Hepatocyte (in vitro differentiated cells): ENCODE measurements around the gene ADCY2. TPM values are rescaled to one million over a fixed set of nuclear protein-coding genes. Genes with fewer than 3 reads are reported as not detected.

Experiments
- DNase-seq: peaks from one replicate; pipeline ENCODE4 v3.0.0-alpha.2; 2016; ENCODE audit warnings: low spot score
- H2AFZ ChIP-seq: fragments of 200-600 bp; sonication (generic); 2 replicates; pipeline ENCODE4 v1.6.0; 2016; ENCODE audit warnings: antibody characterized with exemption, mild to moderate bottlenecking
- H3K27ac ChIP-seq: fragments of 200-600 bp; sonication (generic); 2 replicates; pipeline ENCODE4 v1.5.1; 2016; ENCODE audit warnings: mild to moderate bottlenecking
- H3K27me3 ChIP-seq: fragments of 200-600 bp; sonication (generic); 2 replicates; pipeline ENCODE4 v1.6.1; 2016
- H3K36me3 ChIP-seq: fragments of 200-600 bp; sonication (generic); replicated peaks from 2 replicates; pipeline ENCODE4 v1.5.1; 2016; ENCODE audit warnings: low read depth; ENCODE audit not compliant: insufficient read depth
- H3K4me1 ChIP-seq: fragments of 200-600 bp; sonication (generic); 2 replicates; pipeline ENCODE4 v1.5.1; 2016; ENCODE audit warnings: mild to moderate bottlenecking, moderate library complexity; ENCODE audit not compliant: insufficient read depth
- H3K4me2 ChIP-seq: fragments of 200-600 bp; sonication (generic); 2 replicates; pipeline ENCODE4 v1.6.0; 2016
- H3K4me3 ChIP-seq: fragments of 200-600 bp; sonication (generic); 2 replicates; pipeline ENCODE4 v1.5.1; 2016; ENCODE audit warnings: mild to moderate bottlenecking
- H3K79me2 ChIP-seq: fragments of 200-600 bp; sonication (generic); 2 replicates; pipeline ENCODE4 v1.6.0; 2017; ENCODE audit warnings: mild to moderate bottlenecking
- H3K9me2 ChIP-seq: fragments of 200-600 bp; sonication (generic); replicated peaks from 2 replicates; pipeline ENCODE4 v1.6.0; 2017; ENCODE audit warnings: mild to moderate bottlenecking; ENCODE audit not compliant: insufficient read depth
- H3K9me3 ChIP-seq: fragments of 200-600 bp; sonication (generic); 2 replicates; pipeline ENCODE4 v1.5.1; 2016; ENCODE audit warnings: low read depth, mild to moderate bottlenecking
- H4K20me1 ChIP-seq: fragments of 200-600 bp; sonication (generic); 2 replicates; pipeline ENCODE4 v1.6.0; 2016; ENCODE audit warnings: mild to moderate bottlenecking; ENCODE audit not compliant: insufficient read depth, poor library complexity, severe bottlenecking
- CTCF ChIP-seq: fragments of 200-600 bp; sonication (generic); IDR thresholded peaks from 2 replicates; pipeline ENCODE4 v1.5.1; 2016; ENCODE audit warnings: antibody characterized with exemption, mild to moderate bottlenecking; ENCODE audit not compliant: poor library complexity
- EZH2 ChIP-seq: fragments of 200-600 bp; sonication (generic); IDR thresholded peaks from 2 replicates; pipeline ENCODE4 v1.6.1; 2016; ENCODE audit warnings: antibody characterized with exemption, mild to moderate bottlenecking, borderline replicate concordance
- EZH2phosphoT487 ChIP-seq: fragments of 200-600 bp; sonication (generic); IDR thresholded peaks from one replicate; pipeline ENCODE4 v1.6.1; 2018; ENCODE audit warnings: antibody characterized with exemption, mild to moderate bottlenecking, low read depth, moderate library complexity; ENCODE audit not compliant: unreplicated experiment, severe bottlenecking
- WGBS: methylation state at CpG from one replicate; pipeline ENCODE4 v1.1.6; 2016; ENCODE audit warnings: low lambda C conversion rate; ENCODE audit errors: missing lambda C conversion rate; 5-methylcytosine and 5-hydroxymethylcytosine counted together
- polyA plus RNA-seq: library from polyadenylated mRNA; unstranded; fragments of >200 nt; fragmentation: Nextera tagmentation; extraction: Ambion mirVana; gene quantifications from 2 replicates; pipeline ENCODE4 v1.2.1, GENCODE V29; 2016
- total RNA-seq: library from RNA; depleted of rRNA; stranded (reverse); fragments of >200 nt; gene quantifications from 2 replicates; pipeline ENCODE4 v1.2.3, GENCODE V29; 2014

ADCY2 gene
- total and polyA plus RNA-seq, 2 experiments from 2014 or later, result 3.2 to 8.5 TPM

DNA sequence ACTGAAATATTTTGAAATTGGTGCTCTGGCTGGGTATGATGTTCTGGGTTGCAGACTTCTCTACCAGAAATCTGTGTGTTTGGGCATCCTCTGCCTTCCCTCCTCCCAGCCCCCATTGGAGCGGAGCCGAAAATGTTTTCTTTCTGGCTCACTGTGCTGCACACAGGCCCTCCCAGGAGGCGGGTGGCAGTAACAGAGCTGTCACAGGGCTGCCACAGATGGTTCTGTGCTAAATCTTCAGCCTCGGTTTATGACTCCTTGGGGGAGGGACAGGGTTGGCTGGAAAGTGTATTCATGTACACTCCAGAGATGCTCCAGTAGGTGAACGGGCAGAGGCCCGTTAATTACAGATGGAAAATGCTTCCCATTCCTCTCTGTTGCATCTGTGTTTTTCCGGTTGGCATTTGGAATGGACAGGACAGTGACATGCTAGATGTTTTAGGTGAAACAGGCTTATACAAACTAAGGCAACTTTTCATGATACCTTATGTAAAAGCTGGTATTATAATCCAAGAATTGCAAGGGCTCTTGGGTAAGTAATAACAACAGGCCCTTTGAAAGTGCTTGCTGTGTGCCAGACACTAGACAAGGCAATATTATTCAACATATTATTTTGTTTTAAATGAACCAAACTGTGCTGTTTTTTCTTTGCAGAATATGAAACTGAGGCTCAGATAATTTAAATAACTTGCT lies 180.2 kb downstream of the ADCY2 start:
- Histone ChIP-seq H4K20me1 (no peaks in the 10 kb centered on the region), H3K36me3 (no peaks in the 10 kb centered on the region), H3K79me2 (no peaks in the 10 kb centered on the region), H3K27me3 (no peaks in the 10 kb centered on the region), H3K4me3 (no peak overlapping the region), H3K4me1 (no peaks in the 10 kb centered on the region), H2AFZ (no peak overlapping the region), H3K9me2 (no peaks in the 10 kb centered on the region), H3K9me3 (no peaks in the 10 kb centered on the region), H3K27ac (no peak overlapping the region), H3K4me2 (no peak overlapping the region)
- no peak for DNase-seq
- 59% methylated on average over 7 of the region's 7 CpGs for WGBS
- no peak for TF ChIP-seq CTCF
- no peak for TF ChIP-seq EZH2
- no peak for TF ChIP-seq EZH2phosphoT487

DNA sequence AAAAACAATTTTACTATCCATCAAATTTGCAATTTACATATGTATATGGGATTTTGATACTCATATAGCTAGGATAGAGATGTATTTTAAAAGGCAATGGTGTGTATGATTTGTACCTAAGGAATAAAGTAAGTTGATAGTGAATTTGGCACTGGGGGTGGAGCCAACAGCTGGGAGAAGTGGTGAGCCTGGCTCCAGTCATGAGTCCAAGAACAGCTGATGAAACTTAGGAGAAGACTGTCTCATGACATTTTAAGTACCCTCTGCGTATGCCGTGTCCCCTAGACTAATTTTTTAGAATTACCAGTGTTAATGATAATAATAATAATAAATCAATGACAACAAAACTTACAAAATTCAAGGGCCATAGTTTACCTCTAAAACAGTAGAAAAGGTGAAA lies 181.4 kb downstream of the ADCY2 start:
- no peak overlapping the region for H3K4me3 ChIP-seq
- WGBS, result 90% methylated on average over 2 of the region's 2 CpGs
- TF ChIP-seq EZH2, result no peak
- TF ChIP-seq CTCF, result no peak
- TF ChIP-seq EZH2phosphoT487, result no peak
- no peak for DNase-seq
- no peaks in the 10 kb centered on the region for H3K27me3 ChIP-seq
- no peaks in the 10 kb centered on the region for H3K4me1 ChIP-seq
- no peaks in the 10 kb centered on the region for H3K36me3 ChIP-seq
- no peaks in the 10 kb centered on the region for H4K20me1 ChIP-seq
- H2AFZ ChIP-seq, result no peak overlapping the region
- no peaks in the 10 kb centered on the region for H3K9me2 ChIP-seq
- H3K9me3 ChIP-seq, result no peaks in the 10 kb centered on the region
- no peak overlapping the region for H3K27ac ChIP-seq
- no peaks in the 10 kb centered on the region for H3K79me2 ChIP-seq
- no peak overlapping the region for H3K4me2 ChIP-seq

GRCh38 chr5:7578071-7578470 lies 182.1 kb downstream of the ADCY2 start:
- no peaks in the 10 kb centered on the region for H3K9me2 ChIP-seq

More at GRCh38 chr5:7578071-7578470, 182.1 kb downstream of the ADCY2 start:
- H3K4me3 ChIP-seq, result no peak overlapping the region
- no peaks in the 10 kb centered on the region for H3K9me3 ChIP-seq
- WGBS, result 46% methylated on average over 1 of the region's 1 CpG
- no peak overlapping the region for H3K27ac ChIP-seq
- no peaks in the 10 kb centered on the region for H3K27me3 ChIP-seq
- H3K36me3 ChIP-seq, result no peaks in the 10 kb centered on the region
- no peaks in the 10 kb centered on the region for H3K79me2 ChIP-seq
- no peak for DNase-seq
- no peaks in the 10 kb centered on the region for H4K20me1 ChIP-seq
- no peak for TF ChIP-seq EZH2
- TF ChIP-seq EZH2phosphoT487, result no peak
- TF ChIP-seq CTCF, result no peak
- no peaks in the 10 kb centered on the region for H3K4me1 ChIP-seq
- no peak overlapping the region for H2AFZ ChIP-seq
- no peak overlapping the region for H3K4me2 ChIP-seq
